GM21723 (cell line): ENCODE data around the gene PBX1.

Experiments used
- ATAC-seq: cut with Tn5 transposase; IDR thresholded peaks from one replicate; pipeline ENCODE4 v1.9.1; 2021; ENCODE audit warnings: mild to moderate bottlenecking, moderate library complexity; ENCODE audit not compliant: unreplicated experiment

Gene PBX1

GRCh38 chr1:164846731-164847691, 288.0 kb downstream of the PBX1 start:
- no peak for ATAC-seq

- no peak for ATAC-seq
Observed at GRCh38 chr1:164853146-164853545, 294.2 kb downstream of the PBX1 start.

GRCh38 chr1:164855716-164856329, 296.8 kb downstream of the PBX1 start:
- ATAC-seq = no peak

GRCh38 chr1:164856381-164856780, 297.4 kb downstream of the PBX1 start:
- no peak for ATAC-seq

- ATAC-seq = no peak
Observed at GRCh38 chr1:164857439-164857838, 298.5 kb downstream of the PBX1 start.

- no peak for ATAC-seq
Observed at GRCh38 chr1:164858096-164858632, 299.2 kb downstream of the PBX1 start.

- ATAC-seq = no peak
Observed at GRCh38 chr1:164861632-164862031, 302.6 kb downstream of the PBX1 start.

GRCh38 chr1:164863056-164863455, 304.1 kb downstream of the PBX1 start:
- ATAC-seq = no peak

GRCh38 chr1:164864161-164864560, 305.2 kb downstream of the PBX1 start:
- ATAC-seq = no peak

- ATAC-seq = no peak
Observed at GRCh38 chr1:164865385-164865784, 306.4 kb downstream of the PBX1 start.

- no peak for ATAC-seq
Observed at GRCh38 chr1:164867590-164867989, 308.6 kb downstream of the PBX1 start.

GRCh38 chr1:164868990-164869389, 310.0 kb downstream of the PBX1 start:
- ATAC-seq = no peak

GRCh38 chr1:164875518-164875917, 316.5 kb downstream of the PBX1 start:
- ATAC-seq = no peak

- ATAC-seq = no peak
Observed at GRCh38 chr1:164876398-164877116, 317.6 kb downstream of the PBX1 start.

- ATAC-seq = no peak
Observed at GRCh38 chr1:164880199-164880598, 321.2 kb downstream of the PBX1 start.

- ATAC-seq = no peak
Observed at GRCh38 chr1:164880644-164881043, 321.7 kb downstream of the PBX1 start.

- no peak for ATAC-seq
Observed at GRCh38 chr1:164885311-164885710, 326.3 kb downstream of the PBX1 start.

GRCh38 chr1:164886101-164886500, 327.1 kb downstream of the PBX1 start:
- no peak for ATAC-seq

- no peak for ATAC-seq
Observed at GRCh38 chr1:164891615-164892014, 332.6 kb downstream of the PBX1 start.

GRCh38 chr1:164895026-164895912, 336.3 kb downstream of the PBX1 start:
- ATAC-seq = no peak
